ENCODE data around the gene PLOD1. TPM values are rescaled to one million over a fixed set of nuclear protein-coding genes. Genes with fewer than 3 reads are reported as not detected.
A peak's percentile ranks its signal among the peaks of the same experiment; 100 is the strongest.

PLOD1 gene
- total and polyA plus RNA-seq, 10 of the 15 experiments (the other 5 are each of a cell fraction or from before 2014, with no cell fraction given), result 10.6 to 42.6 (median 29.3) TPM

DNA sequence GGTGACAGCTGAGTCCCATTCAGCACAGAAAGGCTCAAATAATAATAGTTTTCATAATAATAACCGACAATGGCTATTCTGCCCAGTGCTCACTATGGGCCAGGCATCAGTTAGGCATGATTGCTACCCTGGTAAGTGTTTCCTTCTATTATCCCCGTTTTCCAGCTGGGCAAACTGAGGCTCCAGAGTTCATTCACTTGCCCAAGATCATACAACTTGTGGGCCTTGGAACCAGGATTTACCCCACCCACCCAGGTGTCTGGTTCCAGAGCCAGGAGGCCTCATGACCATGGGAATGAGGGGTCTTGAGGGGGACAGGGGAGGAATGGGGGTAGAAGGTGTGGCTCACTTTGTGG lies 518 bp downstream of the PLOD1 start:
- FAIRE-seq (no peak), ATAC-seq (peak; percentile 32), DNase-seq (ENCODE audit: low read depth, low spot score) (no peak)
- Histone ChIP-seq H3K9me3 (replicated peaks; ENCODE audit: control insufficient read depth, insufficient read depth, low read length) (no peaks in the 10 kb centered on the region), H3K27me3 (replicated peaks in 1 of 2; ENCODE audit: control insufficient read depth in 2 of 2, insufficient read depth in 2 of 2, low read length in 1 of 2) (no peaks in the 10 kb centered on the region), H3K9ac (ENCODE audit: control insufficient read depth, insufficient read depth, low read length) (peak overlapping the region; percentile 85), H3K79me2 (ENCODE audit: control insufficient read depth, insufficient read depth, low read length) (peaks cover 30% of the 10 kb centered on the region), H3K27ac (ENCODE audit: control insufficient read depth, insufficient read depth) (peak overlapping the region; percentile 90), H3K4me2 (ENCODE audit: control insufficient read depth, insufficient read depth) (peak overlapping the region; percentile 98), H3K4me1 (ENCODE audit: control insufficient read depth, insufficient read depth, low read length) (peaks cover 16% of the 10 kb centered on the region), H3K4me3 (peak overlapping the region; percentile 89), H2AFZ (ENCODE audit: control insufficient read depth, low read depth, low read length) (peak overlapping the region; percentile 81), H3K36me3 (ENCODE audit: control insufficient read depth in 2 of 2, insufficient read depth in 2 of 2, low read length in 1 of 2) (peaks cover under 1 to 2% of the 10 kb centered on the region in 2 experiments; a peak in 2 of 4 replicates), H4K20me1 (ENCODE audit: control insufficient read depth, insufficient read depth) (no peaks in the 10 kb centered on the region)
- POLR2A ChIA-PET, result interaction anchor here (0.7 to 2.7 kb wide), 3 partner anchors 8 to 132 kb away, joined by 3 to 29 read pairs (median 3); no protein-coding TSS in a partner anchor
- SMC1A ChIA-PET (ENCODE audit: uncharacterized antibody, unreplicated experiment), result interaction anchor here (0.8 to 1.2 kb wide), 3 partner anchors 27 to 32 kb away, joined by 3 to 5 read pairs (median 3); no protein-coding TSS in a partner anchor
- in situ Hi-C loops (cut with MboI), result no loop called here
- TF ChIP-seq, protein P1, sequence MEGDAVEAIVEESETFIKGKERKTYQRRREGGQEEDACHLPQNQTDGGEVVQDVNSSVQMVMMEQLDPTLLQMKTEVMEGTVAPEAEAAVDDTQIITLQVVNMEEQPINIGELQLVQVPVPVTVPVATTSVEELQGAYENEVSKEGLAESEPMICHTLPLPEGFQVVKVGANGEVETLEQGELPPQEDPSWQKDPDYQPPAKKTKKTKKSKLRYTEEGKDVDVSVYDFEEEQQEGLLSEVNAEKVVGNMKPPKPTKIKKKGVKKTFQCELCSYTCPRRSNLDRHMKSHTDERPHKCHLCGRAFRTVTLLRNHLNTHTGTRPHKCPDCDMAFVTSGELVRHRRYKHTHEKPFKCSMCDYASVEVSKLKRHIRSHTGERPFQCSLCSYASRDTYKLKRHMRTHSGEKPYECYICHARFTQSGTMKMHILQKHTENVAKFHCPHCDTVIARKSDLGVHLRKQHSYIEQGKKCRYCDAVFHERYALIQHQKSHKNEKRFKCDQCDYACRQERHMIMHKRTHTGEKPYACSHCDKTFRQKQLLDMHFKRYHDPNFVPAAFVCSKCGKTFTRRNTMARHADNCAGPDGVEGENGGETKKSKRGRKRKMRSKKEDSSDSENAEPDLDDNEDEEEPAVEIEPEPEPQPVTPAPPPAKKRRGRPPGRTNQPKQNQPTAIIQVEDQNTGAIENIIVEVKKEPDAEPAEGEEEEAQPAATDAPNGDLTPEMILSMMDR (IDR thresholded peaks at IDR 0.05 in 2 of 3, conservative IDR thresholded peaks at IDR 0.05 in 1 of 3; ENCODE audit: control insufficient read depth in 2 of 3, extremely low read depth in 1 of 3, insufficient read depth in 1 of 3, low read depth in 3 of 3, low read length in 3 of 3), result no peak
- TF ChIP-seq RUNX3 (IDR thresholded peaks at IDR 0.05; ENCODE audit: low read length) (peak; percentile 21; the same call in 1 of the 2 replicates), IKZF2 (IDR thresholded peaks at IDR 0.05) (0 out of 4 replicates have a peak, but pooled peaks of 1 of the 2 experiments have one; percentile 2), POLR2AphosphoS2 (IDR thresholded peaks at IDR 0.05; ENCODE audit: low read depth, low read length) (no peak)
- CTCF ChIA-PET, result interaction anchor here (1.0 to 1.2 kb wide), 2 partner anchors 27 to 47 kb away, joined by 3 to 5 read pairs; no protein-coding TSS in a partner anchor
- BruUV-seq (replicated peaks), result TSS peak; percentile 75
- RAD21 ChIA-PET (ENCODE audit: unreplicated experiment), result interaction anchor here (1.0 kb wide), 2 partner anchors 25 to 27 kb away, joined by 3 to 4 read pairs; no protein-coding TSS in a partner anchor
- 6% methylated on average over 2 of the region's 2 CpGs for WGBS (ENCODE audit: insufficient coverage, insufficient replicate concordance, low lambda C conversion rate, missing lambda C conversion rate)
- intact Hi-C loops (cut with micrococcal nuclease; ENCODE audit: unreplicated experiment), result loop anchor here (2.0 kb wide), 1 partner anchor 46 kb away; the partner anchor contains the start of gene MFN2

Measured in GM12878 (cell line).